Right atrium auricular region (tissue), 2 donors: Measurements from ENCODE around the gene STUM. TPM values are rescaled to one million over a fixed set of nuclear protein-coding genes. Genes with fewer than 3 reads are reported as not detected.

ENCODE experiments used
- DNase-seq: peaks from one replicate; pipeline ENCODE4 v3.0.0-alpha.2; 2019; ENCODE audit warnings: low spot score
- H3K27ac ChIP-seq, 2 donors: fragments of 200-600 bp; sonication (generic); 1 replicate in 1 of 2; 2 replicates in 1 of 2; pipeline ENCODE4 v1.5.1; 2016 to 2019
- H3K27me3 ChIP-seq, 2 donors: fragments of 200-600 bp; sonication (generic); one replicate each; pipeline versions ENCODE4 v1.5.1 to v1.6.0; 2017 to 2019
- H3K36me3 ChIP-seq: fragments of 200-600 bp; sonication (generic); one replicate; pipeline ENCODE4 v1.5.1; 2016
- H3K4me1 ChIP-seq, 2 donors: fragments of 200-600 bp; sonication (generic); one replicate each; pipeline versions ENCODE4 v1.5.1 to v1.6.0; 2017 to 2019
- H3K4me3 ChIP-seq, 2 donors: fragments of 200-600 bp; sonication (generic); 1 replicate in 1 of 2; 2 replicates in 1 of 2; pipeline ENCODE4 v1.5.1; 2017 to 2019; ENCODE audit warnings: mild to moderate bottlenecking in 1 of 2, moderate library complexity in 1 of 2
- H3K9me3 ChIP-seq, 2 donors: fragments of 200-600 bp; sonication (generic); one replicate each; pipeline ENCODE4 v1.5.1; 2019
- CTCF ChIP-seq, 2 donors: fragments of 200-600 bp; sonication (generic); IDR thresholded peaks; one replicate each; pipeline ENCODE4 v1.5.1; 2019; ENCODE audit warnings: antibody characterized with exemption in 2 of 2
- total RNA-seq, 2 donors: library from RNA; depleted of rRNA; stranded (reverse); fragments of >200 nt; gene quantifications; one replicate each; pipeline ENCODE4 v1.1.0, GENCODE V29; 2016

Gene STUM
- total RNA-seq, 2 donors from 2014 or later = 0.43 to 0.70 TPM

DNA sequence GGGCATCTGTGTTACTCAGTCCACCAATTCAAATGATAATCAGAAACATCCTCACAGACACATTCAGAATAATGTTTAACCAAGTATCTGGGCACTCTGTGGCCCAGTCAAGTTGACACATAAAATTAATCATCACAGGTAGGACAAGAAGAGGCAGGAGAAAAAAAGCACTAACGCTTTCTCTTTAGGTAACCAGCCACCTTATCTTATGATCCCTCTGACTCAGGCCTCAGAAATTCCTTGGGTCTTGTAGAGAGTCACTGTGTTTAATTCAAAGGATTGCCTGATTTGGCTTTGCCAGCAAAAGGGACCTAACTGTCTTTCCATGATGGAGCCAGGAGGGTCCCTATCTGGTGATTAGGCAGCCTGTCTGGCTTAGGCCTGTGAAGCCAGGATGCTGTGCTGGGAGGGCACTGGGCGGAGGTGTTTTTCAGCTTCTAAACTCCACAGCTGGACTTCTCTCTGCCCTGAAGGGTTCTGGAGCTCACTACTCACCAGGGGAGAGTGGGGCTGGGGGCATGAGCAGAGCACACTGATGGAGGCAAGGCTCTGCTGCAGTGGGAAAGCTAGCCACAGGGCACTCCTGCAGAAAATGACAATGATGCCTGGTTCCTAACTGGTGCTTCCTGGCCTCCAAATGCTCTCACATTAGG is 36.4 kb upstream of the STUM start:
- Histone ChIP-seq H3K27ac (no peak overlapping the region), H3K27me3 (no peaks in the 10 kb centered on the region), H3K4me1 (no peaks in the 10 kb centered on the region), H3K4me3 (no peak overlapping the region), H3K9me3 (no peaks in the 10 kb centered on the region), H3K36me3 (no peaks in the 10 kb centered on the region)
- no peak for DNase-seq
- no peak for TF ChIP-seq CTCF (IDR thresholded peaks at IDR 0.05)

- peaks cover 0 to 8% of the 10 kb centered on the region in 2 donors for H3K4me1 ChIP-seq
- H3K27me3 ChIP-seq = no peaks in the 10 kb centered on the region
- H3K4me3 ChIP-seq = no peak overlapping the region
- no peaks in the 10 kb centered on the region for H3K36me3 ChIP-seq
- TF ChIP-seq CTCF (IDR thresholded peaks at IDR 0.05) = no peak
- H3K9me3 ChIP-seq = no peaks in the 10 kb centered on the region
- H3K27ac ChIP-seq = no peak overlapping the region
- DNase-seq = no peak
Observed at GRCh38 chr1:226518375-226518774, 30.2 kb upstream of the STUM start.

DNA sequence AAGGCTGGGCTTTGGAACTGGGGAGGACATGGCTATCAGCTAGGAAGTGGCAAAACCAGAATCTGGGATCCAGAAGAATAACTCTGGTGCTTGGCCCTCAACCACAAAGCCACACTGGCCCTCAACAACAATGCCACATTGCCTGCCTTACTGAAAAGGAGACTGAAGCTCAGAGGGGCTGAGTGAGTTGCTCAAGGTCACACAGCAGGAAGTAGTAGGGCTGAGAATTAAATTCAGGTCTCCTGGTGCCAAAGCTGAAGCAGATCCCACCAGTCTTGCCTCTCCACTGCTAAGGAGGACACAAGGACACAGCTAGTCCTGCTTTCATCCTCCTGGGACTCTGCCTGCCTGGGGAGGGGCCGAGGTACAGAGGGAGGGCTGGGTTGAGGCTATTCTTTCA is 29.4 kb upstream of the STUM start:
- no peak for TF ChIP-seq CTCF (IDR thresholded peaks at IDR 0.05)
- no peaks in the 10 kb centered on the region for H3K9me3 ChIP-seq
- no peak overlapping the region for H3K27ac ChIP-seq
- peaks cover 0 to 8% of the 10 kb centered on the region in 2 donors for H3K4me1 ChIP-seq
- DNase-seq = no peak
- H3K4me3 ChIP-seq = no peak overlapping the region
- no peaks in the 10 kb centered on the region for H3K27me3 ChIP-seq
- H3K36me3 ChIP-seq = no peaks in the 10 kb centered on the region

DNA sequence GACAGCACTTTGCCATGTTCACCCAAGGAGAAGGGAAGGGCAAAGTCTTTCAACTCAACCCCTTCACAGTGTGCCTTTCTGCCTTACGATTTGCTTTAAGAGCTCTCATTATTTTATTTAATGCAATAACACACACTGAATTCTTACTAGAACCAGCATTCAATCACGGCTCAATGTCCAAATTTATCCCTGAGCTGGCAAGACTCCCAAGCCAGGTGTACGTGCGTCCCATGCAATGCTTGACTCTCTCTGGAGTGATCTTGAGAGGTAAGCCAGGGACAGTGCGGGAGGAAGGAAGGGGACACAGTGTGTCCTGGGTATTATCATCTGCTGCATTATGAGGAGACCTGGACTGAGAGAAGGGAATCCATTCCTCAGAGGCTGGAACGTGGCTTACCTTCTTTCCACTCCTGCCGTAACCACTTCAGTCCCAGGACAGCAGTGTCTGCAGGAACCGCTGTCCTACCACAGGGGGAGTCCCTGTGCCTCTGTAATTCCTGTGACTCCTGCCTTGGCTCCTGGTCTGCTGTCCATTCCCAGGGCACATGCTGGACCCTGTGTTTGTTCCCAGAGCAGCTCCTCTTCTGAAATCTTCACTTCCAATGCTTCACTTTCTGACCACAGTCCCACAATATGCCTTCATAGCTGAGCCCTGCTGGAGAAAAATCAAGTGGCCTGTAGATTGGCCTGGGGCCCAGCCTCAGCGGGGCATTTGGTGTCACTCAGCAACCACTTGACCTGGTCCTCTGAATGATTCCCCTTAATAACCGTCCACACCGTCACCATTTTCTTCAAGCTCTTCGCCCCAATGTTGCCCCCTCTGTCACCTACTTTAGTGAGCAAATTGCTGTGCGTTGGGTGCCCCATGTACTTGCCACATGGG is 28.6 kb upstream of the STUM start:
- TF ChIP-seq CTCF (IDR thresholded peaks at IDR 0.05) = peak in 1 of 2 donors; percentile 28
- Histone ChIP-seq H3K27ac (no peak overlapping the region), H3K27me3 (no peaks in the 10 kb centered on the region), H3K36me3 (no peaks in the 10 kb centered on the region), H3K9me3 (no peaks in the 10 kb centered on the region), H3K4me3 (no peak overlapping the region), H3K4me1 (peaks cover 0 to 8% of the 10 kb centered on the region in 2 donors)
- no peak for DNase-seq

DNA sequence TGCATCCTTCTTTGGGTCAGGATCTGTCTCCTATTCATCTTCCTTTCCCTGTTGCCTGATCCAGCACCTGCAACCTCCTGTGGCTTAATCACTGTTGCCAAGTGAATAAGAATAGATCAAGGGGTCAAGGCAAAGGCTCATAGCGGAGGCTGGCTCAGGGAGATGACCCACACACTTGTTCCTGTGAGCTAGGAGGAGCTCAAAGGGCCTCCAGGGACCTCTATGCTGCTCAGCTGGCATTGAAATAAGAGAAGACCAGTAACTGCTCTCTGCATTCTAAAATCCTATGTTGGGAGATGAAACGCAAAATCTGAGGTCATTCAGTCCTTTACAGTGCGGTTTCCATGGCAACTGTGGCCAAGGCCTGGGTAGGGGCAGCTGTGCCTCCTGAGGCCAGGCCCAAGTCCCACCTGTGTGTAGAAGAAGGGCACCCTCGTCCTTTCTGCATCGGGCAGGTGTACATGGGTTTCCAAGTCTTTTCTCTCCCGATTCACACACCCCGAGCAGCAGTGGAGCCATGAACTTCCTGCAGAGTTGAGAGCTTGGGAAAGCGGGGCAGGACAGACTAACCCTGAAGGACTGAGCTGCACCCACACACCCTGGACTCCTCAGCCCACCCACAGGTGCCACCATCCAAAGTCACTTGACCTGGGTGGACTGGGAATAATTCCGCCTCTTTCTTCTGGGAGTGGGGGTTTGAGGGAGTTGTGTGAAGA is 27.8 kb upstream of the STUM start:
- H3K36me3 ChIP-seq = no peaks in the 10 kb centered on the region
- H3K9me3 ChIP-seq = no peaks in the 10 kb centered on the region
- H3K27me3 ChIP-seq = no peaks in the 10 kb centered on the region
- H3K4me3 ChIP-seq = no peak overlapping the region
- no peak for DNase-seq
- no peak for TF ChIP-seq CTCF (IDR thresholded peaks at IDR 0.05)
- H3K27ac ChIP-seq = no peak overlapping the region
- peaks cover 0 to 8% of the 10 kb centered on the region in 2 donors for H3K4me1 ChIP-seq
